GM23338 (cell line): Measurements from ENCODE around the gene CDH4.

Source experiments
- POLR2AphosphoS5 ChIP-seq: IDR thresholded peaks from 2 replicates; pipeline ENCODE4 v1.6.1; 2016; ENCODE audit warnings: antibody characterized with exemption, low read depth
- TF ChIP-seq, protein P1 (sequence below), 2 experiments: fragments of 200-600 bp in 1 of 2; sonication (generic) in 1 of 2; conservative IDR thresholded peaks; 2 replicates each; pipeline versions ENCODE4 v1.5.1 to v1.6.1; 2016 to 2017; ENCODE audit warnings: antibody characterized with exemption in 2 of 2, low read depth in 2 of 2, mild to moderate bottlenecking in 2 of 2, moderate library complexity in 1 of 2
- TF ChIP-seq, protein P2 (sequence below): IDR thresholded peaks from one replicate; pipeline ENCODE4 v1.6.1; 2018; ENCODE audit warnings: antibody characterized with exemption; ENCODE audit not compliant: unreplicated experiment

DNA sequence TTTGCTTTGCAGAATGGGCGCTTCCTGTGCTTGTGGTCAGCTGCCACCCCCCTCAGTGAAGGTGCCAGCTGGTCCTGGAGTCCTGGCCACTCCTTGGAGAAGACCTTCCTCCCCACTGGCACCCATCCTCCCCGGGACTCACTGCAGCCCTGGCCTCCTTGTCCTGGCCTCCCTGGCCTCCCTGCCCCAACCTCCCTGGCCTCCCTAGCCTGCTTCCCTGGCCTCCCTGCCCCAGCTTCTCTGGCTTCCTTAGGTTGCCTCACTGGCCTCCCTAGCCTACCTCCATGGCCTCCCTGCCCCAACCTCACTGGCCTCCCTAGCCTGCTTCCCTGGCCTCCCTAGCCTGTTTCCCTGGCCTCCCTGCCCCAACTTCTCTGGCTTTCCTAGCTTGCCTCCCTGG, 297.8 kb downstream of the CDH4 start:
- TF ChIP-seq, protein P1, sequence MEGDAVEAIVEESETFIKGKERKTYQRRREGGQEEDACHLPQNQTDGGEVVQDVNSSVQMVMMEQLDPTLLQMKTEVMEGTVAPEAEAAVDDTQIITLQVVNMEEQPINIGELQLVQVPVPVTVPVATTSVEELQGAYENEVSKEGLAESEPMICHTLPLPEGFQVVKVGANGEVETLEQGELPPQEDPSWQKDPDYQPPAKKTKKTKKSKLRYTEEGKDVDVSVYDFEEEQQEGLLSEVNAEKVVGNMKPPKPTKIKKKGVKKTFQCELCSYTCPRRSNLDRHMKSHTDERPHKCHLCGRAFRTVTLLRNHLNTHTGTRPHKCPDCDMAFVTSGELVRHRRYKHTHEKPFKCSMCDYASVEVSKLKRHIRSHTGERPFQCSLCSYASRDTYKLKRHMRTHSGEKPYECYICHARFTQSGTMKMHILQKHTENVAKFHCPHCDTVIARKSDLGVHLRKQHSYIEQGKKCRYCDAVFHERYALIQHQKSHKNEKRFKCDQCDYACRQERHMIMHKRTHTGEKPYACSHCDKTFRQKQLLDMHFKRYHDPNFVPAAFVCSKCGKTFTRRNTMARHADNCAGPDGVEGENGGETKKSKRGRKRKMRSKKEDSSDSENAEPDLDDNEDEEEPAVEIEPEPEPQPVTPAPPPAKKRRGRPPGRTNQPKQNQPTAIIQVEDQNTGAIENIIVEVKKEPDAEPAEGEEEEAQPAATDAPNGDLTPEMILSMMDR (conservative IDR thresholded peaks at IDR 0.05; ENCODE audit: low read depth in 2 of 2) = no peak
- TF ChIP-seq, protein P2, sequence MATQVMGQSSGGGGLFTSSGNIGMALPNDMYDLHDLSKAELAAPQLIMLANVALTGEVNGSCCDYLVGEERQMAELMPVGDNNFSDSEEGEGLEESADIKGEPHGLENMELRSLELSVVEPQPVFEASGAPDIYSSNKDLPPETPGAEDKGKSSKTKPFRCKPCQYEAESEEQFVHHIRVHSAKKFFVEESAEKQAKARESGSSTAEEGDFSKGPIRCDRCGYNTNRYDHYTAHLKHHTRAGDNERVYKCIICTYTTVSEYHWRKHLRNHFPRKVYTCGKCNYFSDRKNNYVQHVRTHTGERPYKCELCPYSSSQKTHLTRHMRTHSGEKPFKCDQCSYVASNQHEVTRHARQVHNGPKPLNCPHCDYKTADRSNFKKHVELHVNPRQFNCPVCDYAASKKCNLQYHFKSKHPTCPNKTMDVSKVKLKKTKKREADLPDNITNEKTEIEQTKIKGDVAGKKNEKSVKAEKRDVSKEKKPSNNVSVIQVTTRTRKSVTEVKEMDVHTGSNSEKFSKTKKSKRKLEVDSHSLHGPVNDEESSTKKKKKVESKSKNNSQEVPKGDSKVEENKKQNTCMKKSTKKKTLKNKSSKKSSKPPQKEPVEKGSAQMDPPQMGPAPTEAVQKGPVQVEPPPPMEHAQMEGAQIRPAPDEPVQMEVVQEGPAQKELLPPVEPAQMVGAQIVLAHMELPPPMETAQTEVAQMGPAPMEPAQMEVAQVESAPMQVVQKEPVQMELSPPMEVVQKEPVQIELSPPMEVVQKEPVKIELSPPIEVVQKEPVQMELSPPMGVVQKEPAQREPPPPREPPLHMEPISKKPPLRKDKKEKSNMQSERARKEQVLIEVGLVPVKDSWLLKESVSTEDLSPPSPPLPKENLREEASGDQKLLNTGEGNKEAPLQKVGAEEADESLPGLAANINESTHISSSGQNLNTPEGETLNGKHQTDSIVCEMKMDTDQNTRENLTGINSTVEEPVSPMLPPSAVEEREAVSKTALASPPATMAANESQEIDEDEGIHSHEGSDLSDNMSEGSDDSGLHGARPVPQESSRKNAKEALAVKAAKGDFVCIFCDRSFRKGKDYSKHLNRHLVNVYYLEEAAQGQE = no peak
- no peak for TF ChIP-seq POLR2AphosphoS5
